Measurements from ENCODE around the gene GINS2. TPM values are rescaled to one million over a fixed set of nuclear protein-coding genes. Genes with fewer than 3 reads are reported as not detected.

The GINS2 gene
- total RNA-seq, 1 donor from 2014 or later: 0.26 TPM

GRCh38 chr16:85661740-85662481 is 26.8 kb downstream of the GINS2 start:
- no peaks in the 10 kb centered on the region for H3K27me3 ChIP-seq (ENCODE audit: control insufficient read depth, insufficient read depth, low read length)
- no peak for FAIRE-seq
- DNase-seq (ENCODE audit: low read depth): no peak
- H3K36me3 ChIP-seq (ENCODE audit: control insufficient read depth, insufficient read depth, low read length): peaks cover 59% of the 10 kb centered on the region
- no peak overlapping the region for H3K4me3 ChIP-seq (ENCODE audit: low read depth, low read length)
- no peak for TF ChIP-seq CTCF (IDR thresholded peaks at IDR 0.05; ENCODE audit: insufficient read depth, low read length, severe bottlenecking)

- H3K4me3 ChIP-seq (ENCODE audit: low read depth, low read length): no peak overlapping the region
- H3K27me3 ChIP-seq (ENCODE audit: control insufficient read depth, insufficient read depth, low read length): no peaks in the 10 kb centered on the region
- no peak for TF ChIP-seq CTCF (IDR thresholded peaks at IDR 0.05; ENCODE audit: insufficient read depth, low read length, severe bottlenecking)
- peaks cover 62% of the 10 kb centered on the region for H3K36me3 ChIP-seq (ENCODE audit: control insufficient read depth, insufficient read depth, low read length)
- FAIRE-seq: no peak
- DNase-seq (ENCODE audit: low read depth): no peak
Observed at GRCh38 chr16:85660843-85661739, 27.7 kb downstream of the GINS2 start.

GRCh38 chr16:85659805-85660511 is 28.8 kb downstream of the GINS2 start:
- FAIRE-seq (no peak), DNase-seq (ENCODE audit: low read depth) (peak; percentile 35)
- peak; percentile 87 for TF ChIP-seq CTCF (IDR thresholded peaks at IDR 0.05; ENCODE audit: insufficient read depth, low read length, severe bottlenecking)

GRCh38 chr16:85659336-85659735 is 29.4 kb downstream of the GINS2 start:
- Histone ChIP-seq H3K36me3 (ENCODE audit: control insufficient read depth, insufficient read depth, low read length) (peaks cover 68% of the 10 kb centered on the region), H3K4me3 (ENCODE audit: low read depth, low read length) (no peak overlapping the region), H3K27me3 (ENCODE audit: control insufficient read depth, insufficient read depth, low read length) (no peaks in the 10 kb centered on the region)
- DNase-seq (ENCODE audit: low read depth) (no peak), FAIRE-seq (no peak)
- no peak for TF ChIP-seq CTCF (IDR thresholded peaks at IDR 0.05; ENCODE audit: insufficient read depth, low read length, severe bottlenecking)

More at GRCh38 chr16:85659805-85660511, 28.8 kb downstream of the GINS2 start:
- H3K4me3 ChIP-seq (ENCODE audit: low read depth, low read length): no peak overlapping the region
- peaks cover 64% of the 10 kb centered on the region for H3K36me3 ChIP-seq (ENCODE audit: control insufficient read depth, insufficient read depth, low read length)
- no peaks in the 10 kb centered on the region for H3K27me3 ChIP-seq (ENCODE audit: control insufficient read depth, insufficient read depth, low read length)

- DNase-seq (ENCODE audit: low read depth): no peak
- Histone ChIP-seq H3K36me3 (ENCODE audit: control insufficient read depth, insufficient read depth, low read length) (peaks cover 68% of the 10 kb centered on the region), H3K27me3 (ENCODE audit: control insufficient read depth, insufficient read depth, low read length) (no peaks in the 10 kb centered on the region), H3K4me3 (ENCODE audit: low read depth, low read length) (no peak overlapping the region)
- no peak for FAIRE-seq
- no peak for TF ChIP-seq CTCF (IDR thresholded peaks at IDR 0.05; ENCODE audit: insufficient read depth, low read length, severe bottlenecking)
Observed at GRCh38 chr16:85658504-85659326, 30.0 kb downstream of the GINS2 start.
